Right forelimb (tissue), 1 donor: ENCODE data around the gene CD8B2.
A peak's percentile ranks its signal among the peaks of the same experiment; 100 is the strongest.
"Not testable (repeated sequence)": the region's sequence is repeated elsewhere in the genome, so short reads cannot be mapped to it uniquely, and the experiment has no call there.

ENCODE experiments used
- DNase-seq: peaks from one replicate; pipeline ENCODE4 v3.0.0-alpha.2; 2018

CD8B2 gene

GRCh38 chr2:106553321-106553720, 66.2 kb downstream of the CD8B2 start:
- no peak for DNase-seq

- no peak for DNase-seq
Observed at GRCh38 chr2:106554411-106554810, 67.2 kb downstream of the CD8B2 start.

GRCh38 chr2:106555053-106555452, 67.9 kb downstream of the CD8B2 start:
- DNase-seq = no peak

GRCh38 chr2:106559786-106560185, 72.6 kb downstream of the CD8B2 start:
- not testable (repeated sequence) for DNase-seq

- no peak for DNase-seq
Observed at GRCh38 chr2:106560773-106561172, 73.6 kb downstream of the CD8B2 start.

- peak; percentile 61 for DNase-seq
Observed at GRCh38 chr2:106561356-106561755, 74.2 kb downstream of the CD8B2 start.

- no peak for DNase-seq
Observed at GRCh38 chr2:106561803-106562202, 74.6 kb downstream of the CD8B2 start.

- no peak for DNase-seq
Observed at GRCh38 chr2:106562268-106563186, 75.4 kb downstream of the CD8B2 start.

- no peak for DNase-seq
Observed at GRCh38 chr2:106563195-106563594, 76.0 kb downstream of the CD8B2 start.

GRCh38 chr2:106565599-106565998, 78.4 kb downstream of the CD8B2 start:
- no peak for DNase-seq

- DNase-seq = no peak
Observed at GRCh38 chr2:106566050-106566449, 78.9 kb downstream of the CD8B2 start.

GRCh38 chr2:106566484-106566883, 79.3 kb downstream of the CD8B2 start:
- DNase-seq = not testable (repeated sequence)

- DNase-seq = no peak
Observed at GRCh38 chr2:106570316-106570715, 83.2 kb downstream of the CD8B2 start.
